SK-N-SH treated with all-trans-retinoic acid at 6 μM for 48 hours (cell line): ENCODE data around the gene A1CF.

Experiments
- PATZ1 ChIP-seq: fragments of 250-450 bp; sonication (Bioruptor Pico); IDR thresholded peaks from 2 replicates; pipeline ENCODE4 v1.8.0; 2020; ENCODE audit warnings: mild to moderate bottlenecking, moderate library complexity, borderline replicate concordance
- RARB ChIP-seq: fragments of 250-450 bp; sonication (Bioruptor Pico); IDR thresholded peaks from 2 replicates; pipeline ENCODE4 v1.8.0; 2021; ENCODE audit warnings: mild to moderate bottlenecking, moderate library complexity
- ZFP30 ChIP-seq: fragments of 450-650 bp; formaldehyde crosslinking; IDR thresholded peaks from 2 replicates; pipeline ENCODE4 v1.5.0; 2022; ENCODE audit warnings: mild to moderate bottlenecking, moderate library complexity

GRCh38 chr10:50918529-50918928 lies 33.1 kb upstream of the A1CF start:
- TF ChIP-seq ZFP30 (CRISPR knock-in tag) (no peak), PATZ1 (CRISPR knock-in tag) (no peak), RARB (CRISPR knock-in tag) (no peak)
